HG02798 (cell line): ENCODE results near the gene MIA.
"Not testable (repeated sequence)": the region's sequence is repeated elsewhere in the genome, so short reads cannot be mapped to it uniquely, and the experiment has no call there.

Experiments
- ATAC-seq: cut with Tn5 transposase; IDR thresholded peaks from one replicate; pipeline ENCODE4 v1.9.1; 2021; ENCODE audit warnings: mild to moderate bottlenecking; ENCODE audit not compliant: unreplicated experiment, poor library complexity

Gene MIA

DNA sequence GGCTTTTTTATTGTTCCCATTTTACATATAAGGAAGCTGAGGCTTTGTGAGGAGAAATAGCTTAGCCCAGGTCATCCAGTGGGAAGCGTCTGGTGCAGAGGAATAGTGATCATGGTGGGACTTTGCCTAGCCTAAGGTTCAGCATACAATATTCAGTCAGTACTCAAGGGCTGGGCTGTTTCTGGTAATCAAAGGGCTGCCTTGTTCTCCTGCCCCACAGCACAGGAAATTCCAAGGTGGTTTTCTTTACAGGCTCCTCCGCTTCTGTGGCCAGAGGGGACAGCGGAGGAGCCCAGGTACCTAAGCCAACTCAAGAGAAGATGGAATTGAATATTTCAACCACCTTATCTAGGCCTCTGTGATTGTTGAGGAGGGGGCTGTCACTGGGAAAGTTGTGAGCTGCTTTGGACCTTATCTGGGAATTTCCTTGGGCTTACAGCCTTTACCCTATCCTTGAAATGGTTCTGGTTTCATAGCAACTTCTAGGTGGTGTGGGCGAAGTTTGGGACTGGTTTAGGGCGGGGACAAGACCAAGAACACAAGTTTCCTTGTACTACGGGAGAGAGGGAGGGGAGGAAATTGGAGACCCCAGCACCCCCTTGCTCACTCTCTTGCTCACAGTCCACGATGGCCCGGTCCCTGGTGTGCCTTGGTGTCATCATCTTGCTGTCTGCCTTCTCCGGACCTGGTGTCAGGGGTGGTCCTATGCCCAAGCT, at the start of gene MIA:
TSS of gene MIA (plus strand) at position 606 of the 716 bp plus-strand sequence. CDS start at position 628, 22 bp downstream.
- ATAC-seq = no peak

DNA sequence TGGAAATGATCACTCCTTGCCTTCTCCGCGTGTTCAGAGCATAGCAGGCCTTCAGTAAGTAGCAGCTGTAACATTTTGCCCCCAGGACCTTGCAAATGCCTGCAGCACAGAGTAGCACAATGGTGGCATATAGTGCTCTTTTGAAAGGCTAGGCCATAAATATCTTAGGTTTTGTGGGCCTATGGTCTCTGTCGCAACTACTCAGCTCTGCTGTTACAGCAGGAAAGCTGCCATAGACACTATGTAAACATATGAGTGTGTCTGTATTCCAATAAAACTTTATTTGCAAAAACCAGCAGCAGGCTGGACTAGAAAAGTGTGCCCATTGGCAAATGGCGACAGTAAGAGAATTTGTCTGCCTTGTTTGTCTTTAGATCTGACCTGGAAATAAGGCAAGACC, 49.0 kb upstream of the MIA start:
- no peak for ATAC-seq

GRCh38 chr19:40730065-40730464, 45.3 kb upstream of the MIA start:
- ATAC-seq = not testable (repeated sequence)

GRCh38 chr19:40732304-40732703, 43.0 kb upstream of the MIA start:
- not testable (repeated sequence) for ATAC-seq

DNA sequence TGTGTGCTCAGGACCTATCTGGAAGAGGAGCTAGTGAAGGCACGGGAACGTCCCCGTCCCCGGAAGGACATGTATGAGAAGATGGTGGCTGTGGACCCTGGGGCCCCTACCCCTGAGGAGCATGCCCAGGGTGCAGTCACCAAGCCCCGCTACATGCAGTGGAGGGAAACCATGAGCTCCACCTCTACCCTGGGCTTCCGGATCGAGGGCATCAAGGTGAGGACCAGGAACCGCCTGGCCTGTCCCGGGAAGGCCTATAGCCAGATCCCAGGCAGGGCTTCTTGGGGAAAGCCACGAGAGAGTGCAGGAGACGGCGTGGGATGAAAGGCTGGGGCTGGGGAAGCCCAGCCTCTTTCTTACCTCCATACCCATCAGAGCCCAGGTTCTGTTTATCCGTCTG, 42.2 kb upstream of the MIA start:
- ATAC-seq = no peak

- no peak for ATAC-seq
Observed at GRCh38 chr19:40735013-40735771, 40.1 kb upstream of the MIA start.

DNA sequence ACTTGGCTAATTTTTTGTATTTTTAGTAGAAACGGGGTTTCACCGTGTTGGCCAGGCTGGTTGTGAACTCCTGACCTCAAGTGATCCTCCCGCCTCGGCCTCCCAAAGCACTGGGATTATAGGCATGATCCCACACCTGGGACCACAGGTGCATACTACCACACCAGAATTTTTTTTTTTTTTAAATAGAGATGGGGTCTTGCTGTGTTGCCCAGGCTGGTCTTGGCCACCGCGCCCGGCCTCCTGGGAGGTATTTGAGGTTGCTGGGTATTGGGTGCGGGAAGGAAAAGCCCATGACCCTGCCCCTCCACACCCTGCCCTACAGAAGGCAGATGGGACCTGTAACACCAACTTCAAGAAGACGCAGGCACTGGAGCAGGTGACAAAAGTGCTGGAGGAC, 38.7 kb upstream of the MIA start:
- ATAC-seq = no peak

DNA sequence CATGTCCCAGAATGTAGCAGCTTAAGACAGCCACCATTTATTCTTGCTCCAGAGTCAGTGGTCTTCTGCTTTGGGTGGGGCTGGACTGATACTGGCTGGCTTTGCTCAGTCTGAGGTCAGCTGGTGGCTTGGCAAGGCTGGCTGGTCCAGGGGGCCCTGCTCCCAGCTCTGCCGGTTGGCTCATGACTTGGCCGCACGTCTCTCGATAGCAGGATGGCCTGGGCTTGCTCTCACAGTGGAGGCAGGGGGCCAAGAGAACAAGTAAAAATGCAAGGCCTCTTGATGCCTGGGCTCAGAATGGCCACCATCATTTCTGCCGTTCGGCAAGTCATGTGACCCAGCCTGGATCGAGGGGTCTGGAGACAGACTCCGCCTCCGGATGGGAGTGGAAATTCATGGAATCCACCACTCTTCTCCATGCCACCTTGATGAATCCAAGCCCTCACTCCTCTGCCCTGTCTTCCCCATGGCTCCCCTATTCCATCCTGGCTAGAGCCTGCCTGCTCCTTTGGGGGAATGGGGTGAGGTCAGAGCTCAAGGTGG, 38.1 kb upstream of the MIA start:
- no peak for ATAC-seq

GRCh38 chr19:40739030-40739839, 36.1 kb upstream of the MIA start:
- no peak for ATAC-seq

DNA sequence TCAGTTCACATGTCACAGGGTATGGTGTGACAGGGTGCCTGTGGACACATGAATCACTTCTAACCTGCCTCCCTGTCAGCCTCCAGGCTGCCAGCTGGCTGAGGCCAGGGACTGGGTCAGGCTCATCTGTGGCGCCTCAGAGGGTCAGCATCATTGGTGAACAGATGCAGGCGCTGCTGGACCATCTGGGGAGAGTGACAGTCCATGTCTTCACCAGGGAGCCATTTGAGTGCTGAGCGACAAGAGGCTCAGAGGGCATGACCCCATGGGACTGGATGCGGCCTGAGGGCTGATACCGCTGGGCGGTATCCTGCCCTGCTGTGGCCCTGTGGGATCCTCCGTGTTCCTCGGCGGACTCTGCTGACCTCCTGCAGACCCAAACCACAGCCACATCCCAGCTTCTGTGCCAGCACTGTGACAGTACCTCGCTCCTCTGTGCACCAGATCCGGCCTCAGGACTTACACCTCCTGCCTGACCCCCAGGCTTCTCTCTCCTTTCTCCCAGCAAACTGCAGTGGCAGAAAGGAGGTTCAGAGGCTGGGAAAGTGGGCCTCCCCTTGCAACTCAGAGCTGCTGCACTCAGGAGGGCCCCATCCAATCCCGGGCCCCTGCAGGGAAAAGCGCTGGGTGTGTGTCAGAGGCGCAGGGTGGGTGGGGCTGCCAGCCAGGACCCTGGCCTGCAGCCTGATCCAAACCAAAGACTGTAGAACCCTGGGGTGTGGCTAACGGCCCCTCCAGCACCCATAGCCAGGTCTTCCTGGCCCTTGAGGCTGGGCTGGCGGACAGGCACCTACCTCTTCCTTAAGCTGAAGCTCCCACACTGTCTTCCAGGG, 35.2 kb upstream of the MIA start:
- ATAC-seq = no peak

DNA sequence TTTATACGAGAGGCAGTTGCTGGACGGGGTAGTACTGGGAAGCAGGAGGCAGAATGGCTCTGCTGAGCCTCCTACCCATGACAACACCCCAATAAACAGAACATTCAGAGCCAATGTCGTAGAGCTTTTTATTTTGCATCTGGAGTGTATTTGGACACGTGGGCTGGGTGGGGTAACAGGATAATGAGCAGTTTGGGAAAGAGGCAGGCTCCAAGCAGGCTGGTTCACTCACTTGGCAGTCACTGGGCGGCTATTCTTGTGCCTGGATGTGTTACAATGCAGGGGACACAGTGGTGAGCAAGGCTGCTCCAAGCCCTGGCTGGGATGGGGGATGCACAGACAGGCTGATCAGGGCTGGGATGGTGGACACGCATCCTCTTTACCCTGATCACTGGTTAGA, 34.6 kb upstream of the MIA start:
- no peak for ATAC-seq

GRCh38 chr19:40741527-40742390, 33.6 kb upstream of the MIA start:
- no peak for ATAC-seq

GRCh38 chr19:40742477-40742876, 32.8 kb upstream of the MIA start:
- no peak for ATAC-seq

DNA sequence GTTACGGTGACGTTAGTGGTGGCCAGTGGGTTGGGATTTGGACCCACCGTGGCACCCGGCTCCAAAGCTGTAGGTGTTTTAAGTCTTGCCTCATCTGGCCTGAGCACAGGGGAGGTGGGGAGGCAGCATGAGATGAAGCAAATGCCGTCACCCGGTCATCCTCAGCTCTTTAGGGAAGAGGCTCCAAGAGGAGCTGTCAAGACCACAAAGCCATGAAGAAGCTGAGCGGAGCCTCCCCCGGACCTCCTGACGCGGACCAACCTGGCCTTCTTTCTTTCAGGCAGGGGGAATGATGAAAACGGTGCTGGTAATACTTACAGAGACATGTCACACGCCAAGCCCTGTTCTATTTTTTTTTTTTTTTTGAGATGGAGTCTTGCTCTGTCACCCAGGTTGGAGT, 32.4 kb upstream of the MIA start:
- ATAC-seq = no peak

DNA sequence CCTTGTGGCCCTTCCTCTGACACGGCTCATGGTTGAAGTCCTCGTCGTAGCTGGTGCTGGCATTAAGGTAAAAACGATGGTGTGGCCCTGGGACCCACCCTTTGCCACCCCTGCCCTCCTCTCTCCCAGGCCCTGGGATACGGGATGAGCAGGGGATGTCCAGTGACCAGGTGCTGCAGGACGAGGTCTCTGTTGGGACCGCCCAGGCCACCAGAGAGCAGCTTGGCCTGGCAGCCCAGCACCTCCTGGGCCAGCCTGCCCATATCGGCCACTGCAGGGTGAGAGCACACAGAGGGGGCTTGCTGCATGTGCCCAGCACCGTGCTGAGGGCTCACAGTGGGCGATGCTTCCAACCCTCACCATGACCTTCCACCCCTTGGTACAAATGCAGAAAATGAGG, 31.4 kb upstream of the MIA start:
- ATAC-seq = no peak

GRCh38 chr19:40744554-40745401, 30.5 kb upstream of the MIA start:
- ATAC-seq = no peak

GRCh38 chr19:40745402-40745780, 29.9 kb upstream of the MIA start:
- ATAC-seq = no peak

DNA sequence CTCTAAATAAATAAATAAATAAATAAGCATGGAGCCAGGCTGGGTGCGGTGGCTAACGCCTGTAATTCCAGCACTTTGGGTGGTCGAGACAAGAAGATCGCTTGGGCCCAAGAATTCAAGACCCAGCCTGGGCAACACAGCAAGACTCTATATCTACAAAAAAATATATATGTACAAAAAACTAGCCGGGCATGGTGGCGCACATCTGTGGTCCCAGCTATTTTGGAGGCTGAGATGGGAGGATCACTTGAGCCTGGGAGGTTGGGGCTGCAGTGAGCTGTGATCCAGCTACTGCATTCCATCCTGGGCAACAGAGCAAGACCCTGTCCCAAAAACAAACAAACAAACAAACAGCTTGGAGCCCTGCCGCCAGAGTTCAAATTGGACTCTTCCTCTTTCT, 27.8 kb upstream of the MIA start:
- no peak for ATAC-seq
